Measurements from ENCODE around the gene KAZN.

The KAZN gene

DNA sequence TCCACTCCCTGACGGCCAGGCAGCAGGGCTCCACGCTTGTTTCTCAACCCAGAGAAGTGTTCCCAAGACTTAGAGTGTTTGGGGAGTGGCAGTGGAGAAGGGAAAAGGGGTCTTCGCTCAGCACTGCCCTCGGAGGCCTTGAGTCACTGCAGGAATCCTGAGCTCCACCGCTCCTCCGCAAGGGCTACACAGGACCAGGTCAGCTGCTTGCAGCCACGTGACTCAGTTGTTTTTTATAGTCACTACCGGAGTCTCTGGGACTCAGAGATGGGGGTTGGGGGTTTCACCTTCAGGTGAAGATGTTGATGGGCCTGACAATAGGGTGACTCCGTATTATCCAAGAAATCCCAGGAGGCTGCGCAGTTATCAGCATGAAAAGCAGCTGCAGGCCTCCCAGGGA lies 478.9 kb downstream of the KAZN start:
- Histone ChIP-seq H3K27ac (ENCODE audit: extremely low read depth, low read depth, low read length) (no peak overlapping the region), H3K4me3 (ENCODE audit: low read depth, low read length) (no peak overlapping the region), H3K4me1 (ENCODE audit: control insufficient read depth, insufficient read depth, low read length) (no peaks in the 10 kb centered on the region), H3K9me3 (ENCODE audit: control insufficient read depth, insufficient read depth, low read depth, low read length) (no peaks in the 10 kb centered on the region), H3K36me3 (ENCODE audit: control insufficient read depth in 2 of 2, insufficient read depth in 1 of 2, low read length in 2 of 2) (no peaks in the 10 kb centered on the region)
- ChIA-PET POLR2A (no interaction called here), CTCF (interaction anchor here (1.0 kb wide), 1 partner anchor 196 kb away, joined by 3 read pairs; no protein-coding TSS in a partner anchor)
- TF ChIP-seq ZEB2 (tag by site-specific recombination; IDR thresholded peaks at IDR 0.05) (no peak), ZNF132 (tag by site-specific recombination; IDR thresholded peaks at IDR 0.05; ENCODE audit: borderline replicate concordance) (no peak), ZNF155 (tag by site-specific recombination; IDR thresholded peaks at IDR 0.05) (no peak), KLF7 (tag by site-specific recombination; IDR thresholded peaks at IDR 0.05; ENCODE audit: borderline replicate concordance) (no peak), ZNF404 (tag by site-specific recombination; IDR thresholded peaks at IDR 0.05) (no peak), ZNF221 (tag by site-specific recombination; IDR thresholded peaks at IDR 0.05; ENCODE audit: borderline replicate concordance) (no peak), ZNF366 (tag by site-specific recombination; conservative IDR thresholded peaks at IDR 0.05) (no peak), ZNF169 (tag by site-specific recombination; IDR thresholded peaks at IDR 0.05) (no peak), ZNF19 (tag by site-specific recombination; IDR thresholded peaks at IDR 0.05; ENCODE audit: low read depth) (no peak), ZNF549 (tag by site-specific recombination; IDR thresholded peaks at IDR 0.05) (no peak), ZNF239 (tag by site-specific recombination; IDR thresholded peaks at IDR 0.05) (no peak), ZNF223 (tag by site-specific recombination; IDR thresholded peaks at IDR 0.05) (no peak)
- TF ChIP-seq, protein P1, sequence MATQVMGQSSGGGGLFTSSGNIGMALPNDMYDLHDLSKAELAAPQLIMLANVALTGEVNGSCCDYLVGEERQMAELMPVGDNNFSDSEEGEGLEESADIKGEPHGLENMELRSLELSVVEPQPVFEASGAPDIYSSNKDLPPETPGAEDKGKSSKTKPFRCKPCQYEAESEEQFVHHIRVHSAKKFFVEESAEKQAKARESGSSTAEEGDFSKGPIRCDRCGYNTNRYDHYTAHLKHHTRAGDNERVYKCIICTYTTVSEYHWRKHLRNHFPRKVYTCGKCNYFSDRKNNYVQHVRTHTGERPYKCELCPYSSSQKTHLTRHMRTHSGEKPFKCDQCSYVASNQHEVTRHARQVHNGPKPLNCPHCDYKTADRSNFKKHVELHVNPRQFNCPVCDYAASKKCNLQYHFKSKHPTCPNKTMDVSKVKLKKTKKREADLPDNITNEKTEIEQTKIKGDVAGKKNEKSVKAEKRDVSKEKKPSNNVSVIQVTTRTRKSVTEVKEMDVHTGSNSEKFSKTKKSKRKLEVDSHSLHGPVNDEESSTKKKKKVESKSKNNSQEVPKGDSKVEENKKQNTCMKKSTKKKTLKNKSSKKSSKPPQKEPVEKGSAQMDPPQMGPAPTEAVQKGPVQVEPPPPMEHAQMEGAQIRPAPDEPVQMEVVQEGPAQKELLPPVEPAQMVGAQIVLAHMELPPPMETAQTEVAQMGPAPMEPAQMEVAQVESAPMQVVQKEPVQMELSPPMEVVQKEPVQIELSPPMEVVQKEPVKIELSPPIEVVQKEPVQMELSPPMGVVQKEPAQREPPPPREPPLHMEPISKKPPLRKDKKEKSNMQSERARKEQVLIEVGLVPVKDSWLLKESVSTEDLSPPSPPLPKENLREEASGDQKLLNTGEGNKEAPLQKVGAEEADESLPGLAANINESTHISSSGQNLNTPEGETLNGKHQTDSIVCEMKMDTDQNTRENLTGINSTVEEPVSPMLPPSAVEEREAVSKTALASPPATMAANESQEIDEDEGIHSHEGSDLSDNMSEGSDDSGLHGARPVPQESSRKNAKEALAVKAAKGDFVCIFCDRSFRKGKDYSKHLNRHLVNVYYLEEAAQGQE (tag by site-specific recombination; IDR thresholded peaks at IDR 0.05) = no peak
- TF ChIP-seq, protein P2, sequence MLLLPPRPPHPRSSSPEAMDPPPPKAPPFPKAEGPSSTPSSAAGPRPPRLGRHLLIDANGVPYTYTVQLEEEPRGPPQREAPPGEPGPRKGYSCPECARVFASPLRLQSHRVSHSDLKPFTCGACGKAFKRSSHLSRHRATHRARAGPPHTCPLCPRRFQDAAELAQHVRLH (tag by site-specific recombination; IDR thresholded peaks at IDR 0.05) = no peak

DNA sequence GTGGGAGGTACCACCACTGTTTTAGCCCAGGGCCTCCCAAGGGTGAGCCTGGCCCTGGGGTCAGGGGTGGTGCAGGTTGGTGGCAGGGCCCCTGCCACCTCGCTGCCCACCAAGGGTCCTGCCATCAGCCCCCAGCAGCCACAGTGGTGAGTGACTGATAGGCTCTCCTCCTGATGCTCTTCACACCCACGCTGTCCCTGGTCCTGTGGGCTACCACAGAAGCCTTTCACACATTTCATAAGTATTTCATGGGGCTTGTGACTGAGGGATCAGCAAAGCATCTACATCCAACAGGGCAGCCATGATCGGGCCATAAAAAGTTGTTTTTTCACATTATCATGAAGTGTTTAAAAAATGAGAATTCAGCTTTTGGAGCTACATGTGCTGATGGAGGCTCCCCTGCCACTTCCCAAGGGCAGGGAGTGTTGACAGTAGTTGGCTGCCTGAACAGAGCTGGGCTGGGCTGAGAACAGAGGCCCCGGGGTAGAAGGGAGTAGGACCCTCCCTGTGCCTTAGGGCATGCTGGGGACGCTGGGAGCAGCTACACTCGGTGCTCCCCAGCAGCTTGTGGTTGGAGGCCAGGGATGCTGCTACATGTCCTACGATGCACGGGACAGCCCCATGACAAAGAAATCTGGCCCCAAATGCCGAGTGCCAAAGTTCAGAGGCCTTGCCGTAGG lies 482.0 kb downstream of the KAZN start:
- Histone ChIP-seq H3K9me3 (ENCODE audit: control insufficient read depth, insufficient read depth, low read depth, low read length) (no peaks in the 10 kb centered on the region), H3K27ac (ENCODE audit: extremely low read depth, low read depth, low read length) (no peak overlapping the region), H3K4me3 (ENCODE audit: low read depth, low read length) (no peak overlapping the region), H3K36me3 (ENCODE audit: control insufficient read depth in 2 of 2, insufficient read depth in 1 of 2, low read length in 2 of 2) (no peaks in the 10 kb centered on the region), H3K4me1 (ENCODE audit: control insufficient read depth, insufficient read depth, low read length) (no peaks in the 10 kb centered on the region)
- ChIA-PET POLR2A (no interaction called here), CTCF (no interaction called here)
- TF ChIP-seq, protein P3, sequence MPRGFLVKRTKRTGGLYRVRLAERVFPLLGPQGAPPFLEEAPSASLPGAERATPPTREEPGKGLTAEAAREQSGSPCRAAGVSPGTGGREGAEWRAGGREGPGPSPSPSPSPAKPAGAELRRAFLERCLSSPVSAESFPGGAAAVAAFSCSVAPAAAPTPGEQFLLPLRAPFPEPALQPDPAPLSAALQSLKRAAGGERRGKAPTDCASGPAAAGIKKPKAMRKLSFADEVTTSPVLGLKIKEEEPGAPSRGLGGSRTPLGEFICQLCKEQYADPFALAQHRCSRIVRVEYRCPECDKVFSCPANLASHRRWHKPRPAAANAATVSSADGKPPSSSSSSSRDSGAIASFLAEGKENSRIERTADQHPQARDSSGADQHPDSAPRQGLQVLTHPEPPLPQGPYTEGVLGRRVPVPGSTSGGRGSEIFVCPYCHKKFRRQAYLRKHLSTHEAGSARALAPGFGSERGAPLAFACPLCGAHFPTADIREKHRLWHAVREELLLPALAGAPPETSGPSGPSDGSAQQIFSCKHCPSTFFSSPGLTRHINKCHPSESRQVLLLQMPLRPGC (tag by site-specific recombination; IDR thresholded peaks at IDR 0.05) = no peak
- TF ChIP-seq, protein P4, sequence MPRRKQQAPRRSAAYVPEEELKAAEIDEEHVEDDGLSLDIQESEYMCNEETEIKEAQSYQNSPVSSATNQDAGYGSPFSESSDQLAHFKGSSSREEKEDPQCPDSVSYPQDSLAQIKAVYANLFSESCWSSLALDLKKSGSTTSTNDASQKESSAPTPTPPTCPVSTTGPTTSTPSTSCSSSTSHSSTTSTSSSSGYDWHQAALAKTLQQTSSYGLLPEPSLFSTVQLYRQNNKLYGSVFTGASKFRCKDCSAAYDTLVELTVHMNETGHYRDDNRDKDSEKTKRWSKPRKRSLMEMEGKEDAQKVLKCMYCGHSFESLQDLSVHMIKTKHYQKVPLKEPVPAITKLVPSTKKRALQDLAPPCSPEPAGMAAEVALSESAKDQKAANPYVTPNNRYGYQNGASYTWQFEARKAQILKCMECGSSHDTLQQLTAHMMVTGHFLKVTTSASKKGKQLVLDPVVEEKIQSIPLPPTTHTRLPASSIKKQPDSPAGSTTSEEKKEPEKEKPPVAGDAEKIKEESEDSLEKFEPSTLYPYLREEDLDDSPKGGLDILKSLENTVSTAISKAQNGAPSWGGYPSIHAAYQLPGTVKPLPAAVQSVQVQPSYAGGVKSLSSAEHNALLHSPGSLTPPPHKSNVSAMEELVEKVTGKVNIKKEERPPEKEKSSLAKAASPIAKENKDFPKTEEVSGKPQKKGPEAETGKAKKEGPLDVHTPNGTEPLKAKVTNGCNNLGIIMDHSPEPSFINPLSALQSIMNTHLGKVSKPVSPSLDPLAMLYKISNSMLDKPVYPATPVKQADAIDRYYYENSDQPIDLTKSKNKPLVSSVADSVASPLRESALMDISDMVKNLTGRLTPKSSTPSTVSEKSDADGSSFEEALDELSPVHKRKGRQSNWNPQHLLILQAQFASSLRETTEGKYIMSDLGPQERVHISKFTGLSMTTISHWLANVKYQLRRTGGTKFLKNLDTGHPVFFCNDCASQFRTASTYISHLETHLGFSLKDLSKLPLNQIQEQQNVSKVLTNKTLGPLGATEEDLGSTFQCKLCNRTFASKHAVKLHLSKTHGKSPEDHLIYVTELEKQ (tag by site-specific recombination; IDR thresholded peaks at IDR 0.05; ENCODE audit: borderline replicate concordance) = no peak
- TF ChIP-seq, protein P5, sequence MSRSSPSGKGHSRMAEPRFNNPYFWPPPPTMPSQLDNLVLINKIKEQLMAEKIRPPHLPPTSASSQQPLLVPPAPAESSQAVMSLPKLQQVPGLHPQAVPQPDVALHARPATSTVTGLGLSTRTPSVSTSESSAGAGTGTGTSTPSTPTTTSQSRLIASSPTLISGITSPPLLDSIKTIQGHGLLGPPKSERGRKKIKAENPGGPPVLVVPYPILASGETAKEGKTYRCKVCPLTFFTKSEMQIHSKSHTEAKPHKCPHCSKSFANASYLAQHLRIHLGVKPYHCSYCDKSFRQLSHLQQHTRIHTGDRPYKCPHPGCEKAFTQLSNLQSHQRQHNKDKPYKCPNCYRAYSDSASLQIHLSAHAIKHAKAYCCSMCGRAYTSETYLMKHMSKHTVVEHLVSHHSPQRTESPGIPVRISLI (tag by site-specific recombination; IDR thresholded peaks at IDR 0.05) = no peak
- TF ChIP-seq ZNF561 (tag by site-specific recombination; IDR thresholded peaks at IDR 0.05; ENCODE audit: borderline replicate concordance) (no peak), ZNF138 (tag by site-specific recombination; IDR thresholded peaks at IDR 0.05; ENCODE audit: borderline replicate concordance) (no peak), ZNF112 (tag by site-specific recombination; IDR thresholded peaks at IDR 0.05) (no peak), KLF10 (tag by site-specific recombination; IDR thresholded peaks at IDR 0.05) (no peak), KLF9 (tag by site-specific recombination; IDR thresholded peaks at IDR 0.05; ENCODE audit: low read depth) (no peak), YY1 (tag by site-specific recombination; IDR thresholded peaks at IDR 0.05) (no peak), ZNF664 (tag by site-specific recombination; IDR thresholded peaks at IDR 0.05) (no peak), ZNF140 (tag by site-specific recombination; IDR thresholded peaks at IDR 0.05) (no peak), IKZF3 (tag by site-specific recombination; IDR thresholded peaks at IDR 0.05) (no peak), ZBTB21 (tag by site-specific recombination; IDR thresholded peaks at IDR 0.05) (no peak)

Data from HEK293 (cell line).